Neural cell (in vitro differentiated cells): Measurements from ENCODE around the gene HBM. TPM values are rescaled to one million over a fixed set of nuclear protein-coding genes. Genes with fewer than 3 reads are reported as not detected.

Experiments
- H2AFZ ChIP-seq: fragments of 200-600, 300-800 bp; sonication (generic), shearing (Covaris generic); 2 replicates; pipeline ENCODE4 v1.6.0; 2014; ENCODE audit warnings: low read depth, mild to moderate bottlenecking, antibody characterized with exemption, low read length, moderate library complexity
- H3F3A ChIP-seq: fragments of 200-600 bp; shearing (Covaris generic); 2 replicates; pipeline ENCODE4 v1.6.1; 2016; ENCODE audit warnings: mild to moderate bottlenecking, moderate library complexity, mixed read lengths, antibody characterized with exemption, low read length; ENCODE audit not compliant: insufficient read depth, poor library complexity, severe bottlenecking
- H3K27ac ChIP-seq: fragments of 200-600, 300-800 bp; sonication (generic), shearing (Covaris generic); 2 replicates; pipeline ENCODE4 v1.5.1; 2014; ENCODE audit warnings: mild to moderate bottlenecking, low read length, moderate library complexity
- H3K27me3 ChIP-seq: fragments of 300-800, 200-600 bp; sonication (generic), shearing (Covaris generic); 2 replicates; pipeline ENCODE4 v1.6.0; 2014; ENCODE audit warnings: mild to moderate bottlenecking, low read depth, low read length, moderate library complexity; ENCODE audit not compliant: insufficient read depth
- H3K36me3 ChIP-seq: fragments of 300-800, 200-600 bp; sonication (generic), shearing (Covaris generic); 2 replicates; pipeline ENCODE4 v1.5.1; 2014; ENCODE audit warnings: mild to moderate bottlenecking, antibody characterized with exemption, low read length, moderate library complexity; ENCODE audit not compliant: insufficient read depth
- H3K4me2 ChIP-seq: fragments of 300-800, 200-600 bp; sonication (generic), shearing (Covaris generic); 2 replicates; pipeline ENCODE4 v1.6.0; 2014; ENCODE audit warnings: mild to moderate bottlenecking, low read length
- H3K4me3 ChIP-seq: fragments of 300-800, 200-600 bp; sonication (generic), shearing (Covaris generic); 2 replicates; pipeline ENCODE4 v1.5.1; 2014; ENCODE audit warnings: mild to moderate bottlenecking, low read length, moderate library complexity
- H3K79me2 ChIP-seq: fragments of 200-600 bp; shearing (Covaris generic); replicated peaks from 2 replicates; pipeline ENCODE4 v1.6.0; 2014; ENCODE audit warnings: mild to moderate bottlenecking, low read length, moderate library complexity; ENCODE audit not compliant: insufficient read depth
- H3K9ac ChIP-seq: fragments of 300-800, 200-600 bp; sonication (generic), shearing (Covaris generic); 2 replicates; pipeline ENCODE4 v1.6.1; 2016; ENCODE audit warnings: mild to moderate bottlenecking, low read length, mixed read lengths
- H3K9me2 ChIP-seq: fragments of 200-600 bp; shearing (Covaris generic); 2 replicates; pipeline ENCODE4 v1.6.1; 2016; ENCODE audit warnings: mild to moderate bottlenecking, low read length, mixed read lengths; ENCODE audit not compliant: insufficient read depth
- H3K9me3 ChIP-seq: fragments of 200-600, 300-800 bp; sonication (generic), shearing (Covaris generic); 2 replicates; pipeline ENCODE4 v1.6.1; 2016; ENCODE audit warnings: mild to moderate bottlenecking, mixed run types, low read length, moderate library complexity, mixed read lengths
- H4K20me1 ChIP-seq: fragments of 200-600 bp; shearing (Covaris generic); 2 replicates; pipeline ENCODE4 v1.6.1; 2016; ENCODE audit warnings: mild to moderate bottlenecking, mixed run types; ENCODE audit not compliant: insufficient read depth
- EP300 ChIP-seq: fragments of 450-650 bp; conservative IDR thresholded peaks from 2 replicates; pipeline ENCODE4 v1.6.1; 2014; ENCODE audit warnings: antibody characterized with exemption, mild to moderate bottlenecking, moderate library complexity; ENCODE audit not compliant: poor library complexity, severe bottlenecking
- EZH2 ChIP-seq: fragments of 200-600, 300-800 bp; shearing (Covaris generic), sonication (generic); IDR thresholded peaks from 2 replicates; pipeline ENCODE4 v1.6.1; 2014; ENCODE audit warnings: antibody characterized with exemption, low read length, borderline replicate concordance, mild to moderate bottlenecking; ENCODE audit not compliant: insufficient read depth, poor library complexity, severe bottlenecking
- MXI1 ChIP-seq: fragments of 450-650 bp; conservative IDR thresholded peaks from 2 replicates; pipeline ENCODE4 v1.6.1; 2014; ENCODE audit warnings: antibody characterized with exemption, mild to moderate bottlenecking; ENCODE audit not compliant: poor library complexity, severe bottlenecking
- POLR2AphosphoS5 ChIP-seq: IDR thresholded peaks from 2 replicates; pipeline ENCODE4 v1.6.1; 2012
- RAD21 ChIP-seq: fragments of 450-650 bp; conservative IDR thresholded peaks from 2 replicates; pipeline ENCODE4 v1.6.1; 2014; ENCODE audit warnings: antibody characterized with exemption, mild to moderate bottlenecking, moderate library complexity
- REST ChIP-seq: IDR thresholded peaks from 2 replicates; pipeline ENCODE4 v1.6.1; 2012; ENCODE audit warnings: borderline replicate concordance
- SMC3 ChIP-seq: fragments of 450-650 bp; conservative IDR thresholded peaks from 2 replicates; pipeline ENCODE4 v1.6.1; 2014; ENCODE audit warnings: antibody characterized with exemption, mild to moderate bottlenecking, moderate library complexity; ENCODE audit not compliant: poor library complexity
- TAF1 ChIP-seq: IDR thresholded peaks from 2 replicates; pipeline ENCODE4 v1.6.1; 2012; ENCODE audit warnings: low read depth
- polyA plus RNA-seq: library from polyadenylated mRNA; depleted of rRNA; stranded (reverse); fragments of >200 nt; gene quantifications from 2 replicates; pipeline ENCODE4 v1.2.3, GENCODE V29; 2014
- TF ChIP-seq, protein P1 (sequence below): fragments of 450-650 bp; IDR thresholded peaks from 2 replicates; pipeline ENCODE4 v1.5.1; 2014; ENCODE audit warnings: antibody characterized with exemption, mild to moderate bottlenecking, moderate library complexity; ENCODE audit not compliant: poor library complexity, severe bottlenecking

The HBM gene
- polyA plus RNA-seq, 1 donor from 2014 or later, result not detected

- no peak overlapping the region for H3K4me3 ChIP-seq
- H3F3A ChIP-seq, result no peaks in the 10 kb centered on the region
- H3K36me3 ChIP-seq, result no peaks in the 10 kb centered on the region
- no peaks in the 10 kb centered on the region for H4K20me1 ChIP-seq
- H3K4me2 ChIP-seq, result no peak overlapping the region
- no peak overlapping the region for H3K27ac ChIP-seq
- H3K9ac ChIP-seq, result no peak overlapping the region
- no peaks in the 10 kb centered on the region for H3K79me2 ChIP-seq
- no peaks in the 10 kb centered on the region for H3K9me2 ChIP-seq
- H3K27me3 ChIP-seq, result no peaks in the 10 kb centered on the region
- no peak overlapping the region for H2AFZ ChIP-seq
- H3K9me3 ChIP-seq, result no peaks in the 10 kb centered on the region
- TF ChIP-seq REST, result no peak
- TF ChIP-seq MXI1, result no peak
- TF ChIP-seq EZH2, result no peak
- TF ChIP-seq TAF1, result no peak
- TF ChIP-seq, protein P1, sequence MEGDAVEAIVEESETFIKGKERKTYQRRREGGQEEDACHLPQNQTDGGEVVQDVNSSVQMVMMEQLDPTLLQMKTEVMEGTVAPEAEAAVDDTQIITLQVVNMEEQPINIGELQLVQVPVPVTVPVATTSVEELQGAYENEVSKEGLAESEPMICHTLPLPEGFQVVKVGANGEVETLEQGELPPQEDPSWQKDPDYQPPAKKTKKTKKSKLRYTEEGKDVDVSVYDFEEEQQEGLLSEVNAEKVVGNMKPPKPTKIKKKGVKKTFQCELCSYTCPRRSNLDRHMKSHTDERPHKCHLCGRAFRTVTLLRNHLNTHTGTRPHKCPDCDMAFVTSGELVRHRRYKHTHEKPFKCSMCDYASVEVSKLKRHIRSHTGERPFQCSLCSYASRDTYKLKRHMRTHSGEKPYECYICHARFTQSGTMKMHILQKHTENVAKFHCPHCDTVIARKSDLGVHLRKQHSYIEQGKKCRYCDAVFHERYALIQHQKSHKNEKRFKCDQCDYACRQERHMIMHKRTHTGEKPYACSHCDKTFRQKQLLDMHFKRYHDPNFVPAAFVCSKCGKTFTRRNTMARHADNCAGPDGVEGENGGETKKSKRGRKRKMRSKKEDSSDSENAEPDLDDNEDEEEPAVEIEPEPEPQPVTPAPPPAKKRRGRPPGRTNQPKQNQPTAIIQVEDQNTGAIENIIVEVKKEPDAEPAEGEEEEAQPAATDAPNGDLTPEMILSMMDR, result no peak
- no peak for TF ChIP-seq RAD21
- no peak for TF ChIP-seq POLR2AphosphoS5
- TF ChIP-seq SMC3, result no peak
- no peak for TF ChIP-seq EP300
These were observed 32.1 kb upstream of the HBM start for GRCh38 chr16:133716-134115.

DNA sequence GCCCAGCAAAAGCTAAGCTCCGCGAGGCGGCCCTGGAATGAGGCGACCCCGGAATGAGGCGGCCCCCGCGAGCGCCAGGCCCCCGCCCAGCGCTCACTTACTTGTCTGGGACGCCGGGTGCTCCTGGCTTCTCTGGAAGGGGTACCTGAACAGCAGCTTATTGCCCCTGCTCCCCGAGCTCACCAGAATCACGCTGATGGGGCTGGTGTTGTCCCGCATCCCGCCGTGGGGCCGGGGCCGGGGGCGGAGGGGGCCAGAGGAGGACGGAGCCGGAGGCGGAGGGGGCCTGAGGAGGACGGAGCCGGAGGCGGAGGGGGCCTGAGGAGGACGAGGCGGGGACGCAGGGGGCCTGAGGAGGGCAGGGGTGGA lies 27.7 kb upstream of the HBM start:
- Histone ChIP-seq H4K20me1 (no peaks in the 10 kb centered on the region), H3K79me2 (no peaks in the 10 kb centered on the region), H3K36me3 (no peaks in the 10 kb centered on the region), H3K9me3 (no peaks in the 10 kb centered on the region), H3K9me2 (no peaks in the 10 kb centered on the region), H3F3A (no peaks in the 10 kb centered on the region), H3K9ac (peak overlapping the region; percentile 87), H3K27ac (peak overlapping the region; percentile 84), H2AFZ (peak overlapping the region; percentile 99), H3K27me3 (no peaks in the 10 kb centered on the region), H3K4me3 (peak overlapping the region; percentile 84), H3K4me2 (peak overlapping the region; percentile 58)
- TF ChIP-seq SMC3 (no peak), POLR2AphosphoS5 (no peak), MXI1 (no peak), REST (no peak), EZH2 (no peak), EP300 (no peak)
- TF ChIP-seq, protein P1, result no peak
